IMR-90 (cell line): Measurements from ENCODE around the gene RAB30. TPM values are rescaled to one million over a fixed set of nuclear protein-coding genes. Genes with fewer than 3 reads are reported as not detected.
"Not testable (repeated sequence)": the region's sequence is repeated elsewhere in the genome, so short reads cannot be mapped to it uniquely, and the experiment has no call there.

Source experiments
- ATAC-seq: fragments of 200-7000 bp; cut with Tn5 transposase; 2 replicates; pipeline ENCODE4 v1.9.1; 2020; ENCODE audit warnings: low read depth, mild to moderate bottlenecking, moderate library complexity
- BruUV-seq: library from RNA; stranded (reverse); fragments of 400-500 nt; replicated peaks from 2 replicates; lab custom pipeline; 2021; lab: Mats Ljungman, UMichigan
- CTCF ChIA-PET: fragments of 300-600 bp; formaldehyde crosslinking; extraction: SDS; loops from one replicate; lab custom pipeline; 2021; ENCODE audit warnings: antibody characterized with exemption; lab: Yijun Ruan, JAX
- POLR2A ChIA-PET: fragments of 300-600 bp; sonication (Branson Sonifier 250); formaldehyde crosslinking; loops from one replicate; lab custom pipeline; 2022; ENCODE audit warnings: antibody characterized with exemption; ENCODE audit not compliant: unreplicated experiment; lab: Charles Lee
- DNase-seq: peaks from one replicate; pipeline ENCODE4 v3.0.0; 2013
- H2AFZ ChIP-seq: replicated peaks from 2 replicates; pipeline ENCODE3; 2013; ENCODE audit warnings: low read length, mild to moderate bottlenecking; ENCODE audit not compliant: poor library complexity
- H2AK5ac ChIP-seq: 2 replicates; pipeline ENCODE4 v1.6.1; 2013; ENCODE audit warnings: low read depth, low read length, inconsistent platforms
- H2AK9ac ChIP-seq: replicated peaks from 2 replicates; pipeline ENCODE3; 2013; ENCODE audit warnings: mild to moderate bottlenecking, low read depth, low read length, moderate library complexity; ENCODE audit not compliant: poor library complexity
- H2BK120ac ChIP-seq: 2 replicates; pipeline ENCODE4 v1.6.1; 2013; ENCODE audit warnings: low read depth, low read length, inconsistent platforms
- H2BK15ac ChIP-seq: 3 replicates; pipeline ENCODE4 v1.6.1; 2013; ENCODE audit warnings: low read depth, low read length, inconsistent platforms
- H2BK20ac ChIP-seq: 2 replicates; pipeline ENCODE4 v1.6.1; 2013; ENCODE audit warnings: low read depth, mild to moderate bottlenecking, inconsistent platforms, low read length, moderate library complexity
- H2BK5ac ChIP-seq: 2 replicates; pipeline ENCODE4 v1.6.1; 2013; ENCODE audit warnings: mild to moderate bottlenecking, low read depth, low read length, inconsistent platforms; ENCODE audit not compliant: poor library complexity, severe bottlenecking
- H3K14ac ChIP-seq: replicated peaks from 2 replicates; pipeline ENCODE4 v1.6.1; 2013; ENCODE audit warnings: low read depth, low read length, inconsistent platforms
- H3K18ac ChIP-seq: 2 replicates; pipeline ENCODE4 v1.6.1; 2013; ENCODE audit warnings: low read depth, low read length, control low read depth
- H3K23ac ChIP-seq: 2 replicates; pipeline ENCODE4 v1.6.1; 2013; ENCODE audit warnings: low read depth, low read length, inconsistent platforms
- H3K27ac ChIP-seq: 2 replicates; pipeline ENCODE4 v1.5.1; 2013; ENCODE audit warnings: mild to moderate bottlenecking, control low read depth, low read length; ENCODE audit not compliant: insufficient read depth
- H3K27me3 ChIP-seq: 2 replicates; pipeline ENCODE4 v1.6.1; 2013; ENCODE audit warnings: low read length; ENCODE audit not compliant: control insufficient read depth, insufficient read depth
- H3K36me3 ChIP-seq: 2 replicates; pipeline ENCODE4 v1.6.1; 2013; ENCODE audit warnings: low read length, mixed read lengths; ENCODE audit not compliant: control insufficient read depth, insufficient read depth
- H3K4ac ChIP-seq: 2 replicates; pipeline ENCODE4 v1.6.1; 2013; ENCODE audit warnings: low read depth, low read length, inconsistent platforms
- H3K4me1 ChIP-seq: 2 replicates; pipeline ENCODE4 v1.6.1; 2013; ENCODE audit warnings: low read length, mixed read lengths; ENCODE audit not compliant: control insufficient read depth, insufficient read depth
- H3K4me2 ChIP-seq: 2 replicates; pipeline ENCODE4 v1.6.1; 2013; ENCODE audit warnings: low read depth, mild to moderate bottlenecking, control low read depth, low read length, moderate library complexity
- H3K4me3 ChIP-seq: 2 replicates; pipeline ENCODE4 v1.5.1; 2013; ENCODE audit warnings: low read depth, mild to moderate bottlenecking, control low read depth, low read length, moderate library complexity; ENCODE audit not compliant: insufficient read depth
- H3K56ac ChIP-seq: 2 replicates; pipeline ENCODE4 v1.6.1; 2013; ENCODE audit warnings: low read length, inconsistent platforms; ENCODE audit not compliant: insufficient read depth; ENCODE audit errors: extremely low read depth
- H3K79me1 ChIP-seq, 2 experiments: 2 replicates each; pipeline ENCODE4 v1.6.1; 2013; ENCODE audit warnings: low read length in 2 of 2, inconsistent platforms in 1 of 2, low read depth in 1 of 2
- H3K9ac ChIP-seq: 2 replicates; pipeline ENCODE4 v1.6.1; 2013; ENCODE audit warnings: low read depth, low read length, control low read depth
- H3K9me1 ChIP-seq: 2 replicates; pipeline ENCODE4 v1.6.1; 2013; ENCODE audit warnings: low read length, inconsistent platforms; ENCODE audit not compliant: insufficient read depth
- H3K9me3 ChIP-seq: 2 replicates; pipeline ENCODE4 v1.6.1; 2013; ENCODE audit warnings: low read length; ENCODE audit not compliant: control insufficient read depth, insufficient read depth
- H4K20me1 ChIP-seq: 2 replicates; pipeline ENCODE4 v1.6.1; 2013; ENCODE audit warnings: low read length, inconsistent platforms; ENCODE audit not compliant: insufficient read depth
- H4K5ac ChIP-seq: 2 replicates; pipeline ENCODE4 v1.6.1; 2013; ENCODE audit warnings: mild to moderate bottlenecking, low read depth, low read length, control low read depth
- H4K8ac ChIP-seq, 2 experiments: 2 replicates each; pipeline ENCODE4 v1.6.1; 2013; ENCODE audit warnings: low read depth in 2 of 2, low read length in 2 of 2, control low read depth in 1 of 2, inconsistent platforms in 1 of 2
- H4K91ac ChIP-seq: 2 replicates; pipeline ENCODE4 v1.6.1; 2013; ENCODE audit warnings: low read depth, low read length, inconsistent platforms; ENCODE audit not compliant: insufficient read depth
- WGBS, 2 experiments: methylation state at CpG; one replicate each; pipeline versions ENCODE4 v1.1.5 to v1.1.7; 2013; ENCODE audit warnings: missing lambda C conversion rate in 2 of 2; ENCODE audit not compliant: insufficient read length in 1 of 2; ENCODE audit errors: extremely low coverage in 2 of 2; 5-methylcytosine and 5-hydroxymethylcytosine counted together
- dilution Hi-C: fragments of 300-500 bp; cut with HindIII; formaldehyde crosslinking; loops from one replicate; pipeline ENCODE4 v1.14.3; 2018; ENCODE audit warnings: low sequenced_read_pairs; ENCODE audit not compliant: unreplicated experiment
- in situ Hi-C: fragments of 300-500 bp; cut with MboI; formaldehyde crosslinking; loops from 3 replicates; pipeline ENCODE4 v1.14.3; 2019; ENCODE audit warnings: low sequenced_read_pairs, inconsistent platforms, mixed read lengths
- intact Hi-C: fragments of 100-400 bp; cut with micrococcal nuclease; formaldehyde crosslinking; loops from 2 replicates; pipeline ENCODE4 v1.10.0; 2022
- polyA plus RNA-seq, 3 experiments: library from polyadenylated mRNA; depleted of rRNA; stranded (reverse); fragments of >200 nt; gene quantifications; 2 replicates each; pipeline ENCODE4 v1.2.3, GENCODE V29; 2012; ENCODE audit warnings: low replicate concordance in 1 of 3
- total RNA-seq: library from RNA; depleted of rRNA; stranded (reverse); fragments of >200 nt; gene quantifications from 2 replicates; pipeline ENCODE4 v1.2.3, GENCODE V29; 2012

The RAB30 gene
- total and polyA plus RNA-seq, 2 of the 4 experiments (the other 2 are of a cell fraction): 7.2 to 25.6 TPM

DNA sequence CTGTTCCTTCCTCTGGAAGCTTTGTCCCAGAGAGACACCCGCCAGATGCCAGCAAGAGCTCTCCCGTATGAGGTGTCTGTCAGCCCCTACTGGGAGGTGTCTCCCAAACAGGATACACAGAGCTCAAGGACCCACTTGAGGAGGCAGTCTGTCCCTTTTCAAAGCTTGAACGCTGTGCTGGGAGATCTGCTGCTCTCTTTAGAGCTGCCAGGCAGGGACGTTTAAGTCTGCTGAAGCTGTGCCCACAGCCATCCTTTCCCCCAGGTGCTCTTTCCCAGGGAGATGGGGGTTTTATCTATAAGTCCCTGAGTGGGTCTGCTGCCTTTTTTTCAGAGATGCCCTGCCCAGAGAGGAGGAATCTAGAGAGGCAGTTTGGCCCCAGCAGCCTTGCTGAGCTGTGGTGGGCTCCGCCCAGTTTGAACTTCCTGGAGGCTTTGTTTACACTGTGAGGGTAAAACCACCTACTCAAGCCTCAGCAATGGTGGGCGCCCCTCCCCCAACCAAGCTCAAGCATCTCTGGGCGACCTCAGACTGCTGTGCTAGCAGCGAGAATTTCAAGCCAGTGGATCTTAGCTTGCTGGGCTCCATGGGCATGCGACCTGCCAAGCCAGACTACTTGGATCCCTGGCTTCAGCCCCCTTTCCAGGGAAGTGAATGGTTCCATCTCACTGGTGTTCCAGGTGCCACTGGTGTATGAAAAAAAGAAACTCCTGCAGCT is 115.8 kb downstream of the RAB30 start:
- H2BK5ac ChIP-seq, H3K9ac ChIP-seq, H3K4me2 ChIP-seq, DNase-seq, H3K23ac ChIP-seq, H3K27ac ChIP-seq, H4K5ac ChIP-seq, H3K9me1 ChIP-seq, H2BK20ac ChIP-seq, H3K4me3 ChIP-seq, H3K14ac ChIP-seq, H3K36me3 ChIP-seq, H2AK5ac ChIP-seq, H4K20me1 ChIP-seq, BruUV-seq, H3K79me1 ChIP-seq, H3K9me3 ChIP-seq, POLR2A ChIA-PET, H3K56ac ChIP-seq, H2BK15ac ChIP-seq, H2AFZ ChIP-seq, intact Hi-C loops, dilution Hi-C loops, in situ Hi-C loops, H3K4me1 ChIP-seq, ATAC-seq, H2AK9ac ChIP-seq, H3K27me3 ChIP-seq: not testable (repeated sequence)
- H4K8ac ChIP-seq: peak overlapping the region; percentile 21 to 65; a peak in 3 of 4 replicates
- 0 out of 2 replicates have a peak overlapping the region, but pooled peaks have one; percentile 52 for H3K18ac ChIP-seq
- peak overlapping the region; percentile 15; the same call in 1 of the 2 replicates for H4K91ac ChIP-seq
- CTCF ChIA-PET: interaction anchor here (0.6 kb wide), 1 partner anchor 23 kb away, joined by 4 read pairs; no protein-coding TSS in a partner anchor
- H3K4ac ChIP-seq: peak overlapping the region; percentile 7; the same call in 1 of the 2 replicates
- H2BK120ac ChIP-seq: peak overlapping the region; percentile 23; the same call in 1 of the 2 replicates
- WGBS, 2 experiments: no CpG with 5 or more reads among the region's 9 CpGs

- H3K9ac ChIP-seq, H2BK20ac ChIP-seq, BruUV-seq, H3K79me1 ChIP-seq, H2AFZ ChIP-seq, ATAC-seq, intact Hi-C loops, dilution Hi-C loops, CTCF ChIA-PET, H3K18ac ChIP-seq, H3K23ac ChIP-seq, H3K4ac ChIP-seq, H3K27ac ChIP-seq, H3K9me3 ChIP-seq, POLR2A ChIA-PET, H3K56ac ChIP-seq, H2BK120ac ChIP-seq, H3K14ac ChIP-seq, H2BK15ac ChIP-seq, H3K27me3 ChIP-seq, H3K4me2 ChIP-seq, H2AK5ac ChIP-seq, H2AK9ac ChIP-seq, H4K91ac ChIP-seq, H2BK5ac ChIP-seq, H3K36me3 ChIP-seq, H3K4me3 ChIP-seq, H3K9me1 ChIP-seq, H4K5ac ChIP-seq, DNase-seq, H4K20me1 ChIP-seq, in situ Hi-C loops, H4K8ac ChIP-seq, H3K4me1 ChIP-seq: not testable (repeated sequence)
- no CpG with 5 or more reads among the region's 2 CpGs for WGBS, 2 experiments
Observed at GRCh38 chr11:82950502-82950901, 121.2 kb downstream of the RAB30 start.
